GM18498 (cell line): Measurements from ENCODE around the gene TUT1.
A peak's percentile ranks its signal among the peaks of the same experiment; 100 is the strongest.
"Not testable (repeated sequence)": the region's sequence is repeated elsewhere in the genome, so short reads cannot be mapped to it uniquely, and the experiment has no call there.

ENCODE experiments used
- ATAC-seq: cut with Tn5 transposase; IDR thresholded peaks from one replicate; pipeline ENCODE4 v1.9.1; 2021; ENCODE audit warnings: mild to moderate bottlenecking, moderate library complexity; ENCODE audit not compliant: unreplicated experiment

The TUT1 gene

GRCh38 chr11:62580959-62581715 lies 10.2 kb downstream of the TUT1 start:
- no peak for ATAC-seq

GRCh38 chr11:62579252-62579651 lies 12.1 kb downstream of the TUT1 start:
- ATAC-seq, result no peak

DNA sequence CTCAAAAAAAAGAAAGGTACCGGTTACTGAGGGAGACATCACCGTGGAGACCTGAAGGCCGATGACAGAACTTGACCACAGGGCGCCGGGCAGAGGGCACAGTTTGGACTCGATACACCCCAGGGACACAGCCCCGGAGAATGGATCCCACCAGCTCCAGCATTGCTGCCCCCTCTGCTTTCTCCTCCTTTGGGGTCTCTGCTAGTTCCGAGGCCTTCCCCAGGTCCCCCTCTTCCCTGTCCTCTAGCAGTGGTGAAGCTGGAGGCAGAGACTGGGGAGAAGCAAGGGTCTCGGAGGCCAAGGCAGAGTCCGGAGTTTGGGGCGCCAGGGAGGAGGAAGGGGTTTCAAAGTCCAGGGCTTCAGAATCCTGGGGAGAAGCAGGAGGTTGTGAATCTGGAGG lies 12.8 kb downstream of the TUT1 start:
- ATAC-seq, result no peak

- no peak for ATAC-seq
These were observed 14.1 kb downstream of the TUT1 start for GRCh38 chr11:62577046-62577714.

DNA sequence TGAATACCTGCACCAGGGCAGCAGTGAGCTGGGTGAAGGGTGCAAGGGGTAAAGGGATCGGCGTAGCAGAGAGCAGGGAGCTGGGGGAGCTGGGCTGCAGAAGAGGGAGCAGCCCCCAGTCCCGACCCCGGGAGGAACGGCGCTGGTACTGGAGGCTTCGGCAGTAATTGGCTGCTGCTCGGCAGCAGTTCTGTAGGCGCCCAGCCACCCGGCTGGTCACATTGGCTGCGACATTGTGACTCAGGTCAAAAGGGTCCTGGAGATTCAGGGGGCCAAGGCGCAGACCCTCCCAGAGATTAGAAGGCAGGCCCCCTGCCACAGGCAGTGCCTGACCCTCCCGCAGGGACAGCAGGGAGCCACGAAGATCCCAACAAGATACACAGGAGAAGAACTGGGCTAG lies 15.5 kb downstream of the TUT1 start:
- no peak for ATAC-seq

DNA sequence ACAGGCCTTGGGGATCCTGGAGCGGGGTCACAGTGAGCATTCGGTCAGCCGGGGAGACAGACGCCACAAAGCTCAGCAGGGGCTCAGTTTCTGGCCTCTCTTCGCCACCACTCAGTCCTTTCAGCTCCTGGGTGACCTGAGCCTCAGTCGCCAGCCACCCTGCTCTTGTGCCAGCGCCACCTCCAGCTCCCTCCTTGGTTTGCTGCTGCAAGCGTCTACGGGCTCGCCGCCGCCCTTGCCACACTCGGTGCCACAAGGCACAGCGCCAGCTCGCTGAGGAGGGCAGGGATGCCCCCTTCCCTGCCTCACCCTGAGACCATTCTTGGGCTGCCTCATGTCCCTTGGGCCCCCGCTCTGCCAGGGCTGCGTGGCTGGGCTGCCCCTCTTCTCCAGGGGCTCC lies 16.2 kb downstream of the TUT1 start:
- no peak for ATAC-seq

DNA sequence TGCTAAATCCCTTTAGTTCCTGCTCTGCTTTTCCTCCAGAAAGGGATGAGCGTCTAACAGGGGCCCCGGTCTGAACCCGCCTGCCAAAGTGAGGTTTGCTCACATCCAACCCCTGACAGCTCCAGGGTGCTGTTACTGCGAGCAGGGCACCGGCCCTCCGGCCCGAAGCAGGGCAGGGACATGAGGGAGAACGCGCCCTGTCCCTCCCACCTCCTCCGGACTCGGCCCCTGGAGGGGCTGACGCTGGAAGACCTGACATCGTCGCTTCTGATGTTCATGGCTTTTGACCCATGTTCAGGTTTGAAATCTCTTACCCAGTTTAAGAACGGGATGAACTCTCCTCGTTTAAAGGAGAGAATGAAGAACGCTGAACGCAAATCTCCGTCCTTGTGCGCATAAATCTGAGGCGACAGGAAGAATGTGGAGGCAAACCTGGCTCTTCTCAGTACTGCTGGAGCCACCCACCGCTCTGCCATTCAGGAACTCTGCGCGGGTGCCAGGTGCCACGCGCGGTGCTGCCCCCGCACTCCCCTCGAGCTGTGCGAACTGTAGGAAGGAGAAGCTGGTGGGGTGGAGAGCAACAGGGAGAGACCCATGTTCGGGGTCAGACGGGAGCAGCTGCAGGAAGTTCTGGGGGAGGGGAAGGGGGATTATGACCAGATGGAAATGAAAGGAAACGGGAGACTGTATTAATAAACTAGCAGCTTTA lies 16.8 kb downstream of the TUT1 start:
- peak; percentile 16 for ATAC-seq

DNA sequence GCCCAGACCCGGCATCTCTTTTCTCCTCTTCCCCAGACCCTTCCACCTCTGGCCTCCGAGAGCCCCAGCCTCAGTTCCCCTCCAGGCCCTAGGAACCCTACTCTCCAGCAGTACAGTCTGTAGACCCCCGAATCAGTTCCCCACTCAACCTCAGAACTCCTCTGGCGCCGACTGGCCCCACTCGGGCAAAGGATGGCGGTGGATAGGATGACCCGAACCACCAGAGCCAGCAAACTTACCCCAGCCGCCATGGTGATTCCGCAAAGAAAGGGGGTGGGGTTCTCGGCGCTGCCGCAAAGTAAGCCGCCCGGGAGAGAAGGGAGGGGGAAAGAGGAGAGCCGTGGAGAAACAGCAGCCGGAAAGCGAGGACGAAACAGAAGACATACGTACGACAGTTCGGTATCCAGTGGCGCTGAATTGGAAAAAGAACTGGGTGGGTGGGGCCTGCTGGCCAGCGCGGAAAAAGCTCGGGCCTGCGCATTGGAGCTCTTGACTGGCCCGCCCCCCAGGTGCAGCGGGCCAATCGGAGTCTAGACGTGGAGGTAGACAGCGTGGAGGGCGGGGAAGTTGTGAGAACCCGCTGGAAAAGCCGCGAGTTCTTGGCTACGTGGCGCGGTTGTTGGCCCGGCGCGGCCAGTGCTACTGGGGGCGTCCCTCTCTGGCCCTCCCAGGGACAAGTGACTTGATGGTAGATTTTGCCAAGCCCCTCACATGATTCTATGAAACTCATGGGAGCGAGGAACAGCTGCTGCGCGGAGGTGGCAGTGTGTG lies 17.5 kb downstream of the TUT1 start, which contains the start of gene EEF1G:
Gene EEF1G (minus strand): TSS at position 300 of the 771 bp plus-strand sequence. CDS start 49 bp downstream, at position 251.
- peak; percentile 90 for ATAC-seq

DNA sequence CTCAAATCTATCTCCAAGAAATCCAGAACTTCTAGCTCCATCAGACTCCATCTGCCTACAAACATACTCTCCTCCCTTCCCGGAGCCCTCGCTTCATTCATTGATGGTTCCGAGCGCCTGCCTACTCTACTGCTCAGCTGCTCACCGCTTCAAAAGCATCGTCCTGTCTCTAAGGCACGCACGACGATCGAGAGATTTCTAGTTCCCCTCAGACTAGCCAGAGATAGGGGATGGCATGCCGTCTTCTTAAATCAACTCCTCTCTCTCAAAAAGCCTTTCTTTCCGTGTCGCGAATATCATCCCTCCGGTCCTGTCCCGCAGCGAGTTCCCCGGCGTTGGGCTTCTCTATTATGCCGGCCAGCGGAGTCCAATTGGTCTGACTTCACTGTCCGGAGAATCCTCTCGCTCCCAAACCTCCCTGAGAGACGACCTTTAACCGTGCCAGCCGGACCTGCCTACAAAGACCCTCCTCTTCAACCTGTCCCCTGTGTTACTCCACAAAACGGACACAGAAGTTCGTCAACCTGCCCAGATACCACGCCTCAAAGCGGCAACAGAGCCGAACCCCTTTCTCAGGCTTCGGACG lies 18.2 kb downstream of the TUT1 start:
- ATAC-seq, result no peak

- ATAC-seq, result no peak
These were observed 18.9 kb downstream of the TUT1 start for GRCh38 chr11:62572431-62572830.

- not testable (repeated sequence) for ATAC-seq
These were observed 19.8 kb downstream of the TUT1 start for GRCh38 chr11:62571493-62571892.

GRCh38 chr11:62570903-62571302 lies 20.4 kb downstream of the TUT1 start:
- not testable (repeated sequence) for ATAC-seq

GRCh38 chr11:62569611-62570010 lies 21.7 kb downstream of the TUT1 start:
- no peak for ATAC-seq

DNA sequence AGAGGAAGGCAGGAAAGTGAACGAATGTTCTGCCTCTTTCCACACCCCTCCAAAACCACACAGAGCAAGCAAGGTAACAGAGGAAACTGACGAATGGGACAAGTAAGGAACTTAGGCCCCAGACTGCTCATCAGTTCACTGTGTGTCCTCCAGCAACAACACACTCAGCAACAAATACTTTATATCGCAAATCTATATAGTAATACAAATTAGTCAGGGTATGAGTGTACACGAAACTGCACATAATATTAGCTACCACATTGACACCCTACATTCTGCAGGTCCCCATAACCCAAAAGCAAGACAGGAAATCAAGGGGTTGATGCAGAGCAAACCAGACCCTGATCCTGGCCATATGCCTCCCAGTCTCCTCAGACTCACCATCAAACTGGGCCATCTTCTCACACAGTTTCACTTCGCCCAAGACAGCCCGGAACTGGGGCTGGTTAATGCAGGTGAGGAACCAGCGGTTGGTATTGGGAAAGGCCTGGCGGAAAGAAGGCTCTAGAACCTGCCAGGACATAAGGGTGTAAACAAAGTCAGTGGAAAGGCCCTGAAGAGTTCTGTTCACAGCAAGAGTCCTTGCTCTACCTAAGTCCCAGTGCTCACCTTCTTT lies 24.2 kb downstream of the TUT1 start:
- no peak for ATAC-seq

GRCh38 chr11:62566247-62566646 lies 25.1 kb downstream of the TUT1 start:
- ATAC-seq, result no peak

GRCh38 chr11:62565100-62565802 lies 26.1 kb downstream of the TUT1 start:
- no peak for ATAC-seq

- ATAC-seq, result not testable (repeated sequence)
These were observed 29.6 kb downstream of the TUT1 start for GRCh38 chr11:62561677-62562230.

GRCh38 chr11:62560566-62561103 lies 30.7 kb downstream of the TUT1 start:
- ATAC-seq, result no peak

- ATAC-seq, result not testable (repeated sequence)
These were observed 31.7 kb downstream of the TUT1 start for GRCh38 chr11:62559626-62560025.
